Measurements from ENCODE around the gene MZF1.

Gene MZF1

DNA sequence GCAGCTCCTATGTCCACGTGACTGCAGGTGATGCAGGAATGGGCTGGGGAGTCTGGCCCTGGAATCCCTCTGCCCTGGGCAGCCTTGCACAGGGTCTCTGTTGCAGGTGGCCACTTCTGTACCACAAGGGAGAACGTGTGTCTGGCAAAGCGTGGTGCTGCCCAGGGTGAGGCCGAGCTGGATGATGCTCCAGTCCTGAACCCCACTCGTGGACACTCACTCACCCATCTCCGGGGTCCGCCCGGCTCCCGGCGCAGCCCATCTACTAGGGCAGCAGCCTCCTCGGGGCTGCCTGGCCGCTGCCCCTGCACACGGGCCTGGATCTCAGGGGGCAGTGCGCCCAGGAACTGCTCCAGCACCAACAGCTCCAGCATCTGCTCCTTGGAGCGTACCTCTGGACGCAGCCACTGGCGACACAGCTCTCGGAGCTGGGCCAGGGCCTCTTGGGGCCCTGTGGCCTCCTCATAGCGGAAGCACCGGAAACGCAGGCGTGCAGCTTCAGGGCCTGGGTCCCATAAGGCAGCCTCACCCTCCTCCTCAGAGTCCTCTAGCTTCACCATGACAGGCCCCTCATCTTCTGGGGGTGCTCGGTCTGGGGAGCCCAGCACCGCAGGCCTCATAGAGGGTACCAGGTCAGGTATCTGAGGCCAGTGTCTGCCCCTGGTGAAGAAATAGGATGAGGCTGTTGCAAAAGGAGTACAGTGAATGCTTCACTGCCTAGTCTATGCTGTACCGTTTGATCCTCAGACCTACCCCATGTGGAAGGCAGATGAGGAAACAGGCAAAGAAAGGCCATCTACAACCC lies 2.2 kb downstream of the MZF1 start:
- no peak for DNase-seq (ENCODE audit: low read depth in 3 of 3)

DNA sequence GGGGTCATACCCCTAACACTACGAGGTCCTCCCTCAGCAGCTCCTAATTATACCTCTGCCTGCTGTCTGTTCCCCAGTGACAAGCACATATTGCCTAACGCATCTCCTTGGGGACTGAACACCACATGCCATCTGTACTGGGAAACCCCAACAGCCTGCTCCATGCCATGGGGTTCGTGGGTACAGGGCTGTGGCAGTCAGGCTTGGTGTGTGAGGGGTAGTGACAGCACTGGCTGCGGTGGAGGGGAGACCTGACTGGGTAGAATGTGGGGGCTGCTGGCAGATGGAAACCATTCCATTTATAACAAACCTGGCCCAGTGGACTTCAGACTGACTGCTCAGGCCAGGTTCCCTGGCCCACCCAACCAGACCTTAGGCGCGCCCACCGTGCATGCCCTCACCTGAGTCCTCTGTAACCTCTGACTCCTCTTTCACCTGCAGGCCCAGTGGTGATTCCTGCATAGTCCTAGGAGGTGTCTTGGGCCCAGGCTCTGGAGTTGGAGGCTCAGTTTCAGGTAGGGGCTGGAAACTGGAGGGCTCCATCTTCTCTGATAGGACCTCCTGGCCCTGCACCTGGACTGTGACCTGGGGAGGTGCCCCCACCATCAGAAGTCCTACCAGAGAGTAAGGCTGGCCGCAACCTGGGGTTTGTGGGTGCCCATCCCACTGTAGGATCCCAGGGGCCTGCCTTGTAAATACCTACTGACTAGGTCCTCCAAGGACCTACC lies 3.0 kb downstream of the MZF1 start:
- DNase-seq (ENCODE audit: low read depth in 3 of 3) = no peak

- DNase-seq (ENCODE audit: low read depth in 3 of 3) = no peak
Measured at GRCh38 chr19:58569191-58569942, 3.8 kb downstream of the MZF1 start.

DNA sequence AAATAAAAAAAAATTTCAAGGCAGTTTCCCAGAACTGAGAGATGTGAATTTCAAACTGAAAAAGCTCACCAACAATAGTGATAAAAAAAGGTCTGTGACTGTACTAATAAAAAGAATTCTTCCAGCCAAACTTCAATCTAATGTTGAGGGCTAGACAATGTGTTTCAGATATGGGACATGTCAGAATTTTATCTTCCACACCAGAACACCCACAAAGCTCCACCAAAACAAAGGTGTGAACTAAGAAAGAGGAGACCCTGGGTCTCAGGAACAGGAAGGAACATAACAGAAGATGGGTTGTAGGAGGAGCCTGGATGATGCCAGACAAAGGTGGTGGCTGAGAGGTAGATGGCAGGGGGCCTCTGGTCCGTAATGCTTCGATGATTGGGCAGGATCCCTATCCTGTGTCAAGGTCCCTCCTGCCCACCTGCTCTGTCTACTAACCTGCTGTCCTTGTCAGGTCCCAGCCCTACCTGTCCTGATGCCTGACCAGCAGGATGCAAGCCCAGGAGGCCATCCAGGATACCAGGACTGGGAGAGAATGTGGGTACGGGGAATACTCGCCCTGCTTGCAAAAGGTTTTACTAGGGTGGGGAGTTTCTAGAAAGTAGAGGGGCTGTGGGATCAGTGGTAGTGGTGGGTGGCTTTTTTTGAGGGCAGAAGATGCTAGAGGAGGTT lies 4.5 kb downstream of the MZF1 start:
- DNase-seq (ENCODE audit: low read depth in 3 of 3) = no peak

GRCh38 chr19:58566989-58567388 lies 6.1 kb downstream of the MZF1 start:
- no peak for DNase-seq (ENCODE audit: low read depth in 3 of 3)

DNA sequence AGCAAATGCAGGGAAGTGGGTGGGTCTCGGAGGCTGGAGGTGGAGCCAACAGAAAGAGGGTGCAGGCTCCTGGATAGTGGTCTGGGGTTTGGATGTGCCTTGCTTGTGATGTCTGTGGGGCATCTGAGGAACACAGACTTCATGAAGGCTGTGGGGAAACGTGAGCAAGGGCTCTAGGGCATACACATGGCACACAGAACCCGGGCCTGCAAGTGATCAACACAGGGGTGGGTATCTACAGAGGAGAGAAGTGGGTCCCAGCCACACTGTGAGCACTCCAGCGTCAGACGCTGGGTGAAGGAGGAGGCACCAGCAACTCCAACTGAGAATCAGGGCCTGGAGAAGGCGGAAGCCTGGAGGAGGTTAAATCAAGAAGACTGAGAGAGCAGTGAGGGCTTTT lies 9.3 kb downstream of the MZF1 start:
- DNase-seq (ENCODE audit: low read depth in 3 of 3) = no peak

GRCh38 chr19:58563034-58563573 lies 10.0 kb downstream of the MZF1 start:
- no peak for DNase-seq (ENCODE audit: low read depth in 3 of 3)

GRCh38 chr19:58562122-58563033 lies 10.8 kb downstream of the MZF1 start:
- no peak for DNase-seq (ENCODE audit: low read depth in 3 of 3)

DNA sequence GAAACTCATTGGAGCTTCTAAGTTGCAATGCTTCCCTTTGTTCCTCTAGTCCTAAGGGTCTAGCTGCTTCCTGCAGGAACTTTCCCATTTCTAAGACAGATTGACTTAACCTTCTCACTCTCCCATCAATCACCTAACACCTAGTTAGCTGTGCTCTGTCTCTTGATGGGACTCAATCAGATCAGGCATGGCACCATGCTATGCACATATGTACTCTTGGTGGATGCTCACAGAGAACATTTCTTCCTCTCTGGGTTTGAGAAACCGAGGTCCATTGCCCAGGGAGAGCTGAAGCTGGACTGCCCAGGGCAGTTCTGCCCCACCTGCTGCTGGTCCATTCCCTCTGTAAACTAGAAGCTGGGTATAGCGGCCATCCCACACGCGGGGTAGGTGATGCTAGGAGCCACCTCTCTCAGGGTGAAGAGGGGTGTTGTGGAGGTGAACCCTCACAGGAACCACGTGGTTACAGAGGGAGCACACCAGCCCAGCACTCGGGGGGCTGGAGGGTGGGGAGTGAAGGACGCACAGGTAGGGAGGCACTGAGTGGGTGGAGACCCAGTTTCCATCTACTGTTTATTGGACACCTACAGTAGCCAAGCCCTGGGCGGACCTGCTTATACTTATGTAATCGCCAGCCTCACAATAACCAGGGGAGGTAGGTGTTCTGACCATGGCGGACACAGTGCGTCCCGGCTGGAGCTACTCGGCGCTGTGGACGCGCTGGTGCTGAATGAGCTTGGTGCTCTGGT lies 11.6 kb downstream of the MZF1 start:
- DNase-seq (ENCODE audit: low read depth in 3 of 3) = no peak

GRCh38 chr19:58560921-58561320 lies 12.2 kb downstream of the MZF1 start:
- no peak for DNase-seq (ENCODE audit: low read depth in 3 of 3)

GRCh38 chr19:58560007-58560887 lies 12.9 kb downstream of the MZF1 start:
- DNase-seq (ENCODE audit: low read depth in 3 of 3) = no peak

DNA sequence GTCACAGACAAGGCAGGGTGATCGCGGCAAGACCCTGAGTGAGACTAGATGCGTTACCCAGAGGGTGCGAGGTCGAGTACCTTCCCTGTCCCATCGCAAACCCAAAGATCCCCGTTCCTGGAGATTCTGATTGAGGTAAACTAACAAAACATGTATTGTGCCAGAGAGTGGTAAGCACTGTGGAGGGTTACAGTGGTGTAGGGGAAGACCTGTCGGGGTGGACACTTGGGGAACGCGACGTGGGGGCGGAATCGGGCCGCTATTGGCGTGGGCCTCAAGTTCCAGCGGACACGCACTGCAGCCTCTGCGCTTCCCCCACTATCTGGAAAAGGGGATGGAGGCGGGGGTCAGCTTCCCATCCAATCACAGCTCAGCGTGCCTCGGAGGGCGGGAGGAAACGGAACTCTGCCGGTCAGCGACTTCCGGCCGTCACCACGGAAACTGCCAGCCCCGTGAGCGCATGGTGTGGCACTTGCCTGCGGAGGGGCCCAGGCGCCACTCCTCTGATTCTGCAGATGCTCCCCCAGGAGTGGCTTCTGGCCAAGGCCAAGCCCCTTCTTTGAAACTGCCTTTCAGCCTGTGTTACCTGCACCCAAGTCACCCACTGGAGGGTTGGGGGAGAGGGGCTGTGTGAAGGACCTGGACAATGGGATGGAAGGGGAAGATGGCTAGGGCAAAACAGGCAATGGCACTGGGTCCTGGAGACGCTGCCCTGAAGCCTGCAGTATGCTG lies 13.7 kb downstream of the MZF1 start:
- peak in 1 of 3 experiments; percentile 88 for DNase-seq (ENCODE audit: low read depth in 3 of 3)

DNA sequence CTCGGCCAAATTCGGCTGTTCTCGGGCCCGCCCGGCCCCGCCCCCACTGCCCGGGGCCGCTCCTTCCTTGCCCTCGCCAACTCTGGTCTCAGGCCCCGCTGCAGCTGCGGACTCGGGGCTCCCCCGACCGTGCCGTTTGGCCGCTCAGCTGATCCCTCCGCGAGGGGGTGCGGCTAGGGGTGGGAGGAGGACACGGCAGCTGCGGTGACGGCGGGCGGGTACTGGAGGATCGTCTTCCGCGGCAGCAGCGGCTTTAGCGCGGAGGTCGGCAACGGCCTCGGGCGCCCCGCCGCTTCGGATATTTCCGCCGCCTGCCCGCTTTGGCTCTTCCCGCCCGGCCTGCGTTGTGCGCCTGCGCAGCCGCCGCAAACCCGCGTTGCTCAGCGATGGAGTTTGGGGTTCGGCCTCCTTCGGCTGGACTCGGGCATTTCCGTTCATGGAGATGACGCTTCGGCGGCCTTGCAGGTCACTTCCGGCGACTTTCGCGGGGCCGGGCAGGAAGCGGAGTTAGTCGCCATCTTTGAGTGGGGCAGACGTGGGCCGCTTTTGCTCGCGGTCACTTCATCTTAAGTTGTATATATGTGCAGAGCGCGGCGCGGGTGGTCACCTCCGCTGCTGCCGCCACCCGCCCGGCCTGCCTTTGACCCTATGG lies 14.4 kb downstream of the MZF1 start:
- peak; percentile 99 for DNase-seq (ENCODE audit: low read depth in 3 of 3)

DNA sequence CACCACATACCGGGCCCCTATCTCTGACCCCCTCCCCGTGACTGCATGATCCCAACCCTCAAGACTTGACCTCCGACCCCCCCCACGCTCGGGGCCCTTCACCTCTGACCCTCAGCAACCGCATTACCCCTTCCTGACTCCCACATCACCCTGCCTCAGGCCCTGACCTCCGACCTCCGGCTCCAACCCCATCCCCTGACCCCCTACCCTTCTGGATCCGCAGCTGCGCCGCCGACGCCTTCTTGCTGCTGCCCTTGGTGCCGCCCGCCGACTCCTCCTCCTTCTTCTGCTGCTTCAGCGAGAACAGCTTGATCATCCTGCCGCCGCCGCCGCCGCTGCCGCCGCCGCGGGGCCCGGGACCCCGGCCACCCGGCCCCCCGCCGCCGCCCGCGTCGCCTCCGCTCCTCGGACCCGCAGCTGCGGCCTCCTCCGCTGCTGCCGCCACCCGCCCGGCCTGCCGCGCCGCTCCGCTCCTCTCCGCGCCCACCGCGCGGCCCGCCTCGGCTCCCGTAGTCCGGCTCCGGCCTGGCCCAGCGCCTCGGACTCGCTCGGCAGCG lies 15.0 kb downstream of the MZF1 start, which contains the start of gene UBE2M:
Gene UBE2M (minus strand): TSS at position 546 of the 557 bp plus-strand sequence. CDS start 230 bp downstream, at position 316.
- DNase-seq (ENCODE audit: low read depth in 3 of 3) = peak in 1 of 3 experiments; percentile 55

- no peak for DNase-seq (ENCODE audit: low read depth in 3 of 3)
Measured at GRCh38 chr19:58557221-58558065, 15.7 kb downstream of the MZF1 start.

DNA sequence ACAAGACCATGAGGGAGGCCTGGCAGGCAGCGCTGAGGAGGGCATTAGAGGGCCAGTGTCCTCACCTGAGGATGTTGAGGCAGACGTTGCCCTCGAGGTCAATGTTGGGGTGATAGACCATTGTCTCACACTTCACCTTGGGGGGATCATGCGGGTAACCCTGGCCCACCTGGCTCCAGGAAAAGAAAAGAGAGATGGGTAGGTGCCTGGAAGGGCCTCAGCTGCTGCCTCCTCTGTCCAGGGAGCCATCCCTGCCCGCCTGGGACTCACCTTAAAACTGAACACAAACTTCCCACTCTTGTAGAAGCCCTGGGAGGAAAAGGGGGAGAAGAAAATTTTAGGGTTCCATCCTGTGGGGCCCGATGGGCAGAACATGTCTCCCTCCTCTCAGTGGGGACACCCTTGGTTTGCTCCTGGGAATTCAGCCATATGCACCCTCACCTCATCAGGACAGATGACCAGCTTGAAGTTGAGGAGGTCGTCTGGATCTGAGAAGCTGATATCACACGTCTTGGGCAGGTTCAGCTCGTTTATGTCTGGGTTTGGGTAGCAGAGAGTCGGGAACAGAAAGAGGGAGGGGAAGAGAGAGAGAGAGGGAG lies 16.4 kb downstream of the MZF1 start:
- DNase-seq (ENCODE audit: low read depth in 3 of 3) = no peak
